HepG2 (cell line): Measurements from ENCODE around the gene ARHGAP12. TPM values are rescaled to one million over a fixed set of nuclear protein-coding genes. Genes with fewer than 3 reads are reported as not detected.

Source experiments
- ELF3 ChIP-seq: IDR thresholded peaks from 2 replicates; pipeline ENCODE4 v1.6.1; 2016; ENCODE audit warnings: missing genetic modification reagents, missing compliant biosample characterization
- ETV5 ChIP-seq: IDR thresholded peaks from 2 replicates; pipeline ENCODE4 v1.6.1; 2018; ENCODE audit warnings: missing biosample characterization, missing genetic modification reagents, inconsistent platforms, borderline replicate concordance
- HNF1B ChIP-seq: sonication (generic); formaldehyde crosslinking; IDR thresholded peaks from 2 replicates; pipeline ENCODE4 v1.5.1; 2020; ENCODE audit warnings: mild to moderate bottlenecking, moderate library complexity, missing genetic modification reagents
- MZF1 ChIP-seq: sonication (generic); formaldehyde crosslinking; IDR thresholded peaks from 2 replicates; pipeline ENCODE4 v1.8.1; 2023; ENCODE audit warnings: mild to moderate bottlenecking, missing genetic modification reagents, borderline replicate concordance
- SMYD3 ChIP-seq: sonication (generic); formaldehyde crosslinking; IDR thresholded peaks from 2 replicates; pipeline ENCODE4 v1.8.1; 2023; ENCODE audit warnings: mild to moderate bottlenecking, missing genetic modification reagents
- SRSF1 ChIP-seq: fragments of 200-400 bp; formaldehyde crosslinking; optimal IDR thresholded peaks from 2 replicates; pipeline ENCODE3; 2017; ENCODE audit warnings: mild to moderate bottlenecking, low read depth, low read length, moderate library complexity
- SSRP1 ChIP-seq: IDR thresholded peaks from 2 replicates; pipeline ENCODE4 v1.6.1; 2016; ENCODE audit warnings: control low read depth
- STAG1 ChIP-seq: sonication (generic); formaldehyde crosslinking; IDR thresholded peaks from 2 replicates; pipeline ENCODE4 v1.4.0; 2020; ENCODE audit warnings: missing genetic modification reagents
- TEAD3 ChIP-seq: optimal IDR thresholded peaks from 2 replicates; pipeline ENCODE3; 2016; ENCODE audit warnings: borderline replicate concordance
- ZBTB10 ChIP-seq: sonication (generic); formaldehyde crosslinking; IDR thresholded peaks from 2 replicates; pipeline ENCODE4 v1.4.0; 2020; ENCODE audit warnings: missing genetic modification reagents, borderline replicate concordance
- ZNF33A ChIP-seq: sonication (generic); formaldehyde crosslinking; IDR thresholded peaks from 2 replicates; pipeline ENCODE4 v1.5.1; 2020; ENCODE audit warnings: missing genetic modification reagents, mild to moderate bottlenecking, moderate library complexity, borderline replicate concordance
- ZNF431 ChIP-seq: sonication (generic); formaldehyde crosslinking; IDR thresholded peaks from 2 replicates; pipeline ENCODE4 v1.9.0; 2022; ENCODE audit warnings: missing genetic modification reagents, low read depth, mild to moderate bottlenecking, borderline replicate concordance
- ZNF589 ChIP-seq: sonication (generic); formaldehyde crosslinking; conservative IDR thresholded peaks from 2 replicates; pipeline ENCODE4 v1.8.0; 2022; ENCODE audit warnings: mild to moderate bottlenecking, moderate library complexity, missing genetic modification reagents
- ZNF792 ChIP-seq: IDR thresholded peaks from 2 replicates; pipeline ENCODE4 v1.6.1; 2016
- ZSCAN25 ChIP-seq: sonication (generic); formaldehyde crosslinking; IDR thresholded peaks from 2 replicates; pipeline ENCODE4 v1.8.0; 2022; ENCODE audit warnings: mild to moderate bottlenecking, missing genetic modification reagents
- polyA plus RNA-seq, 8 experiments: library from polyadenylated mRNA; depleted of rRNA in 3 of 8; stranded (reverse) in 7 of 8; unstranded in 1 of 8; fragments of >200 nt; fragmentation: Illumina TruSeq in 4 of 8; extraction: Trizol in 4 of 8; gene quantifications; 2 replicates each; pipeline versions ENCODE4 v1.2.1 to v1.2.3, GENCODE V29; 2011 to 2016; ENCODE audit warnings: low read depth in 4 of 8, missing spikeins in 1 of 8, mixed read lengths in 1 of 8; ENCODE audit not compliant: insufficient read depth in 1 of 8
- total RNA-seq, 5 experiments: library from RNA; depleted of rRNA; stranded (reverse); fragments of >200 nt; fragmentation: Illumina TruSeq; extraction: Trizol; gene quantifications; 2 replicates each; pipeline ENCODE4 v1.2.3, GENCODE V29; 2016; ENCODE audit warnings: low read depth in 1 of 5
- TF ChIP-seq, protein P1 (sequence below): sonication (generic); formaldehyde crosslinking; IDR thresholded peaks from 2 replicates; pipeline ENCODE4 v1.5.0; 2020; ENCODE audit warnings: missing genetic modification reagents, mild to moderate bottlenecking, borderline replicate concordance
- TF ChIP-seq, protein P2 (sequence below), 2 experiments: sonication (generic) in 1 of 2; formaldehyde crosslinking in 1 of 2; IDR thresholded peaks; 2 replicates each; pipeline versions ENCODE4 v1.6.1 to v1.9.0; 2014 to 2022; ENCODE audit warnings: antibody characterized with exemption in 1 of 2, borderline replicate concordance in 1 of 2, inconsistent platforms in 1 of 2, low read depth in 1 of 2, missing genetic modification reagents in 1 of 2
- TF ChIP-seq, protein P3 (sequence below): IDR thresholded peaks from 2 replicates; pipeline ENCODE4 v1.6.1; 2016

ARHGAP12 gene
- total and polyA plus RNA-seq, 2 of the 13 experiments (the other 11 are each of a cell fraction or from before 2014, with no cell fraction given), result 25.0 to 54.6 TPM

DNA sequence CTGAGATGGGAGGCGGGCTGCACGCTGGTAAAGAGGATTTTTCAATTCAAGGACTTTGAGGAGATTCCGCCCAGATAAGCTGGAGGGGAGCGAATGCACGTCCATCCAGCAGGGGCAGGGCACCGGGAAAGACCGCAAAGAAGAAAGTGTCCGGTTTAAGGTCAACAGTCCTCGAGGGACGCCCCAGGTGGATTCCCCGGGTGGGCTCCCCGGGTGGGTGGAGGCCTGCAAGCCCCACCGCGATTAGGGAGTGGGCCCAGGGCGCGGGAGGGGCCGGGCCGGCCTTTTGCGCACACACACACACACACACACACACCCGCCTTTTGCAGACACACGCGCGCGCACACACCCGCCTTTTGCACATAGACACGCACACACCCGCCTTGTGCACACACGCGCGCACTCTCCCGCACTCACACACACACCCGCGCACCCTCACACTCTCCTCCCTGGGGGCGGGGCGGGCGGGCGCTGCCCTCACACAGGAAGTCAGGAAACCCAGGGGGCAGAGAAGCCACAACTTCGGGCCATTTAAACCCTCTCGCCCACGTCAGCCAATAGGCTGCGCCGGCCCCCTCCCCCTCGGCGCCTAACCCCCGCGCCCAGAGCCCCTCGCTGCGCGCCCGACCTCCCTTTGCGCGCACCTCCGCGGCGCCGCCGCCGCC is 615 bp downstream of the ARHGAP12 start (continued):
- TF ChIP-seq SRSF1, result peak; percentile 25
- TF ChIP-seq ZNF589 (CRISPR knock-in tag), result no peak; the same call in 1 of the 2 replicates
- TF ChIP-seq ZBTB10 (CRISPR knock-in tag), result no peak
- TF ChIP-seq ZSCAN25, result no peak
- TF ChIP-seq, protein P1, sequence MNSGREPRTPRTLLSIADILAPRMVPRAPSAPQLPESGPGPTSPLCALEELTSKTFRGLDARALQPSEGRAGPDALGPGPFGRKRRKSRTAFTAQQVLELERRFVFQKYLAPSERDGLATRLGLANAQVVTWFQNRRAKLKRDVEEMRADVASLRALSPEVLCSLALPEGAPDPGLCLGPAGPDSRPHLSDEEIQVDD (CRISPR knock-in tag), result no peak
- TF ChIP-seq ETV5 (CRISPR knock-in tag), result no peak
- no peak for TF ChIP-seq SMYD3 (CRISPR knock-in tag)
- no peak for TF ChIP-seq STAG1 (CRISPR knock-in tag)
- TF ChIP-seq ZNF792 (CRISPR knock-in tag), result no peak
- no peak for TF ChIP-seq MZF1 (CRISPR knock-in tag)
- no peak for TF ChIP-seq ELF3
- no peak for TF ChIP-seq ZNF33A (CRISPR knock-in tag)
- TF ChIP-seq, protein P2, sequence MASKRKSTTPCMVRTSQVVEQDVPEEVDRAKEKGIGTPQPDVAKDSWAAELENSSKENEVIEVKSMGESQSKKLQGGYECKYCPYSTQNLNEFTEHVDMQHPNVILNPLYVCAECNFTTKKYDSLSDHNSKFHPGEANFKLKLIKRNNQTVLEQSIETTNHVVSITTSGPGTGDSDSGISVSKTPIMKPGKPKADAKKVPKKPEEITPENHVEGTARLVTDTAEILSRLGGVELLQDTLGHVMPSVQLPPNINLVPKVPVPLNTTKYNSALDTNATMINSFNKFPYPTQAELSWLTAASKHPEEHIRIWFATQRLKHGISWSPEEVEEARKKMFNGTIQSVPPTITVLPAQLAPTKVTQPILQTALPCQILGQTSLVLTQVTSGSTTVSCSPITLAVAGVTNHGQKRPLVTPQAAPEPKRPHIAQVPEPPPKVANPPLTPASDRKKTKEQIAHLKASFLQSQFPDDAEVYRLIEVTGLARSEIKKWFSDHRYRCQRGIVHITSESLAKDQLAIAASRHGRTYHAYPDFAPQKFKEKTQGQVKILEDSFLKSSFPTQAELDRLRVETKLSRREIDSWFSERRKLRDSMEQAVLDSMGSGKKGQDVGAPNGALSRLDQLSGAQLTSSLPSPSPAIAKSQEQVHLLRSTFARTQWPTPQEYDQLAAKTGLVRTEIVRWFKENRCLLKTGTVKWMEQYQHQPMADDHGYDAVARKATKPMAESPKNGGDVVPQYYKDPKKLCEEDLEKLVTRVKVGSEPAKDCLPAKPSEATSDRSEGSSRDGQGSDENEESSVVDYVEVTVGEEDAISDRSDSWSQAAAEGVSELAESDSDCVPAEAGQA (IDR thresholded peaks at IDR 0.05; ENCODE audit: low read depth), result no peak
- TF ChIP-seq, protein P2 (CRISPR knock-in tag; IDR thresholded peaks at IDR 0.05; ENCODE audit: borderline replicate concordance), result no peak
- no peak for TF ChIP-seq ZNF431 (CRISPR knock-in tag)
- TF ChIP-seq TEAD3 (CRISPR knock-in tag), result no peak
- TF ChIP-seq, protein P3, sequence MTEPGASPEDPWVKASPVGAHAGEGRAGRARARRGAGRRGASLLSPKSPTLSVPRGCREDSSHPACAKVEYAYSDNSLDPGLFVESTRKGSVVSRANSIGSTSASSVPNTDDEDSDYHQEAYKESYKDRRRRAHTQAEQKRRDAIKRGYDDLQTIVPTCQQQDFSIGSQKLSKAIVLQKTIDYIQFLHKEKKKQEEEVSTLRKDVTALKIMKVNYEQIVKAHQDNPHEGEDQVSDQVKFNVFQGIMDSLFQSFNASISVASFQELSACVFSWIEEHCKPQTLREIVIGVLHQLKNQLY, result no peak
- TF ChIP-seq SSRP1, result no peak
- no peak for TF ChIP-seq HNF1B (CRISPR knock-in tag)
